Osteocyte (in vitro differentiated cells): ENCODE results near the gene WDR91. TPM values are rescaled to one million over a fixed set of nuclear protein-coding genes. Genes with fewer than 3 reads are reported as not detected.

Experiments used
- DNase-seq: peaks from one replicate; pipeline ENCODE4 v3.0.0; 2021; ENCODE audit warnings: mixed read lengths; ENCODE audit not compliant: unreplicated experiment; ENCODE audit errors: extremely low spot score
- H3K27ac Mint-ChIP-seq: one replicate; pipeline ENCODE4 v1.8.0; 2021; ENCODE audit warnings: mild to moderate bottlenecking, mixed read lengths; ENCODE audit not compliant: unreplicated experiment
- H3K27me3 Mint-ChIP-seq: one replicate; pipeline ENCODE4 v1.8.0; 2021; ENCODE audit warnings: mixed read lengths; ENCODE audit not compliant: unreplicated experiment
- H3K36me3 Mint-ChIP-seq: one replicate; pipeline ENCODE4 v1.8.0; 2021; ENCODE audit warnings: mixed read lengths; ENCODE audit not compliant: unreplicated experiment
- H3K4me1 Mint-ChIP-seq: one replicate; pipeline ENCODE4 v1.8.0; 2021; ENCODE audit warnings: mixed read lengths; ENCODE audit not compliant: unreplicated experiment
- H3K4me3 Mint-ChIP-seq: one replicate; pipeline ENCODE4 v1.8.0; 2021; ENCODE audit warnings: mild to moderate bottlenecking, moderate library complexity, mixed read lengths; ENCODE audit not compliant: unreplicated experiment
- H3K9me3 Mint-ChIP-seq: one replicate; pipeline ENCODE4 v1.8.0; 2021; ENCODE audit warnings: mixed read lengths; ENCODE audit not compliant: unreplicated experiment
- CTCF ChIP-seq: fragments of 200-600 bp; sonication (generic); IDR thresholded peaks from 2 replicates; pipeline ENCODE4 v1.5.0; 2021; ENCODE audit warnings: antibody characterized with exemption, mild to moderate bottlenecking, moderate library complexity
- total RNA-seq: library from RNA; stranded (reverse); gene quantifications from 2 replicates; pipeline ENCODE4 v1.2.1, GENCODE V29; 2021

Gene WDR91
- total RNA-seq, 1 donor from 2014 or later: 10.8 TPM

GRCh38 chr7:135193615-135194081 is 17.7 kb downstream of the WDR91 start:
- H3K4me1 Mint-ChIP-seq: peaks cover 20% of the 10 kb centered on the region
- no peak for DNase-seq
- H3K9me3 Mint-ChIP-seq: no peaks in the 10 kb centered on the region
- peak overlapping the region; percentile 45 for H3K27ac Mint-ChIP-seq
- no peaks in the 10 kb centered on the region for H3K27me3 Mint-ChIP-seq
- no peak overlapping the region for H3K4me3 Mint-ChIP-seq
- peaks cover 56% of the 10 kb centered on the region for H3K36me3 Mint-ChIP-seq
- TF ChIP-seq CTCF: no peak

GRCh38 chr7:135192914-135193536 is 18.3 kb downstream of the WDR91 start:
- no peak overlapping the region for H3K4me3 Mint-ChIP-seq
- H3K27me3 Mint-ChIP-seq: no peaks in the 10 kb centered on the region
- no peak for TF ChIP-seq CTCF
- peaks cover 20% of the 10 kb centered on the region for H3K4me1 Mint-ChIP-seq
- peak overlapping the region; percentile 45 for H3K27ac Mint-ChIP-seq
- no peak for DNase-seq
- no peaks in the 10 kb centered on the region for H3K9me3 Mint-ChIP-seq
- H3K36me3 Mint-ChIP-seq: peaks cover 58% of the 10 kb centered on the region

- Mint-ChIP-seq H3K4me1 (peaks cover 20% of the 10 kb centered on the region), H3K9me3 (no peaks in the 10 kb centered on the region), H3K36me3 (peaks cover 57% of the 10 kb centered on the region), H3K27me3 (no peaks in the 10 kb centered on the region), H3K4me3 (no peak overlapping the region), H3K27ac (no peak overlapping the region)
- TF ChIP-seq CTCF: no peak
- no peak for DNase-seq
Measured at GRCh38 chr7:135190703-135191102, 20.6 kb downstream of the WDR91 start.

- no peak for DNase-seq
- Mint-ChIP-seq H3K4me3 (no peak overlapping the region), H3K9me3 (no peaks in the 10 kb centered on the region), H3K27me3 (no peaks in the 10 kb centered on the region), H3K36me3 (peaks cover 58% of the 10 kb centered on the region), H3K27ac (peak overlapping the region; percentile 29), H3K4me1 (peaks cover 18% of the 10 kb centered on the region)
- TF ChIP-seq CTCF: no peak
Measured at GRCh38 chr7:135189961-135190360, 21.4 kb downstream of the WDR91 start.

GRCh38 chr7:135189221-135189662 is 22.1 kb downstream of the WDR91 start:
- H3K4me3 Mint-ChIP-seq: no peak overlapping the region

More at GRCh38 chr7:135189221-135189662, 22.1 kb downstream of the WDR91 start:
- Mint-ChIP-seq H3K4me1 (peaks cover 15% of the 10 kb centered on the region), H3K9me3 (no peaks in the 10 kb centered on the region), H3K27me3 (no peaks in the 10 kb centered on the region), H3K36me3 (peaks cover 56% of the 10 kb centered on the region), H3K27ac (no peak overlapping the region)
- DNase-seq: no peak
- TF ChIP-seq CTCF: no peak
